Activated naive CD4-positive, alpha-beta T cell (primary cell): ENCODE measurements around the gene BRINP3.

ENCODE experiments used
- DNase-seq, 4 experiments: peaks; one replicate each; lab custom pipeline; 2025; lab: John Stamatoyannopoulos, UW

BRINP3 gene

GRCh38 chr1:190104961-190105360 is 372.7 kb downstream of the BRINP3 start:
- DNase-seq = no peak

GRCh38 chr1:190102757-190103326 is 374.8 kb downstream of the BRINP3 start:
- DNase-seq = no peak

DNA sequence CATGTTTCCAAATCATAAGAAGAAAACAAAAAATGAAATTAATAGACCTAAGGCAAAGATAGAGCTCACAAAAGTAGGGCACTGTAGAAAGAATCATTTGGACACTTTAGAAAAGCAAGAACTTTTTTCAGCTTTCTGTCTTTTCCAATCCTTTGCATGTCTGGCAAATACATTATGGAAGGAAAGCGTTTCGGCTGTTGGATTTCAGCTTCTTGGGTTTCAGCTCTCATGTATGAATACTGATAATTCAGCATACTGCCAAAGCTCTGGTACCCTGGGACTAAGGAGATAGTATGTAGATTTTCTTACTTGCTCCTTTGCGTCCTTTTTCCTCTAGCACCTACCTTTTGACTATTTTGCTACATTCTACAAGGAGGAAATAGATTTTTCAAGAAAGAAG is 375.9 kb downstream of the BRINP3 start:
- no peak for DNase-seq

DNA sequence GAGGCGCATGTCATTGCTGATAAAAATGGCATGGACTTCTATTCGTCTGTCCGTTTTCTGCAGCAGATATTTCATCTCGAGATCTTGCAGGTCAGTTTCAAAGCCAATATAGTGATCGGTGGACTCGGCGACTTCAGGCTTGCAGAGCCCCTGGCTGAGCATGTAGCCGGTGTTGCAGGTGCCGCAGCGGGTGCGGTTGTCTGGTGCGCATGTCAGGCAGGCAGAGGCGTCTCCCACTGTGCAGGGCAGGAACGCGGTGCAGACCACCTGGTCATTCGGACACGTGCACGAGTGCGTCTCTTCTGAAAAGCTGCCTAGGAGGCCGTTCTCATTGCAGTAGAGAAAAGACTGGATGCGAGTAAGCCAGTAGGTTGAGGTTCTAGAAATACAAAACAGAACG is 378.9 kb downstream of the BRINP3 start:
- DNase-seq = no peak

DNA sequence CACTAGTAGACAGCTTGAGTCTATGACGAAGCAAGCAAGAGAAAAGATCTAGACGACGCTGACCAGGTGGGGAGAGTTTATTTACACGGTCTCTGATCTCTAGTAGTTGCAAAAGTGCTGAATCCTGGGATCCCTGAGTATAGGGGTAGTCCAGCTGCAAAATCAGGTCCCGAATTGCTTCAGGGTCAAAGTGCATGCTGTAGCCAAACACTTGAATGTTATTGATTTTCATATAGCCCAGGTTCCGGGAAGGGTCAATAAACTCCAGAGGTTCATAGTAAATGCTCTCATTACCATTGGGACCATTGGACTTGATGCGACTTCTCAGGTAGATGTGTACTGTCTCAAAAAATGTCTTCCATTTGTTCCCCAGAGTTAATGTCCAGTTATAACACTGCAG is 379.6 kb downstream of the BRINP3 start:
- DNase-seq = no peak

DNA sequence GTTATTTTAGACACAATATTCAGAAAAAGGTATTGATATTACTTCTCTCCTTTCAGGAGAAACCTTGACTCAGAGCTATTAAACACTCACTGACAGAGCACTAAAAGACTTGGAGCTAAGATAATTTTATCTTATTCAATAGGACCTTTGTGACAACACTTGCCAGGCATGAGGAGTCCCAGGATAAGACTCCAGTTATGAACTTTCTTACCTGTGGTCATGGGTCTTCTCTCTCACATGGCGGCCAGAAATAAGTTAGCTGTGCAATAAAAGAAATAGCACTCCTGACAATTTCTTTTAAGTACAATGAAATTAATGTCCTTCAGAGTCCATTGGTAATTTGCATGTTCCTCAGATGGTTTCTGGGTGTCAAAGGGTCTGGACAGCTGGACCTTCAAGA is 382.1 kb downstream of the BRINP3 start:
- DNase-seq = no peak

- DNase-seq = no peak
Measured at GRCh38 chr1:190084552-190084951, 393.1 kb downstream of the BRINP3 start.

DNA sequence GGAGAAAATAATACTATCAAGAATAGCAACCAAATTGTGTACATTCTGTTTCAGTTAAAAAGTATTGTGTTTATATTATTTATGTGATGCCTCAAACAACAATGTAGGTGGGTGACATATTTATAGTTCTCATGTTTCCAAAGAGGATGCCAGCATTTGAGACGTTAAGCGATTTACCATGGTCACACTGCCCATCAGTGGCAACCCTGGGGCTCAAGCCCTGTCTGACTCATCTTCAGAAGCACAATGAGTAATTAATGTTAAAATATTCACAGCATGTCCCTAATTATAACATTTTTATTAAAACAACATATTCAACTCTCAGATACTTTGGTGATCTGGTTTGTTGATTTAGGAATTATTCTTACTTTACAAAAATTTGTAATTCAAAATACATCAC is 409.4 kb downstream of the BRINP3 start:
- DNase-seq = no peak

DNA sequence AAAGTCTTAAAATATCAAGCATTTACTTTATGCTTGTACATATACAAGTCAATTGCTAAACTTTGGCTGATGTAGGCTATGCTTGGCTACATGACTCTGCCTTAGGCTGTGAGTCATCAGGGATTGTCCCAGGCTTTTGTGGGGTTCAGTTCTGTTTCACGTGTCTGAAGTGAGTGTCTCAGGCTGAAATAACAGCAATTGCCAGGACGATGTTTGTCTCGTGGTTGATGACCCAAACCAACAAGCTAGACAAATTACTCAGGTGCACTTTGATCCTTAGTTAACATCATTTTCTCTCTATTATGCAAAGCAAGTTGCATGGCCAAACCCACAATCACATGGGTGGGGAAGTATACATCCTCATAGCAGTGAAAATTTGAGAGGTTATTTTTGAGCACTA is 410.1 kb downstream of the BRINP3 start:
- DNase-seq = no peak

GRCh38 chr1:190066011-190066410 is 411.7 kb downstream of the BRINP3 start:
- DNase-seq = no peak

DNA sequence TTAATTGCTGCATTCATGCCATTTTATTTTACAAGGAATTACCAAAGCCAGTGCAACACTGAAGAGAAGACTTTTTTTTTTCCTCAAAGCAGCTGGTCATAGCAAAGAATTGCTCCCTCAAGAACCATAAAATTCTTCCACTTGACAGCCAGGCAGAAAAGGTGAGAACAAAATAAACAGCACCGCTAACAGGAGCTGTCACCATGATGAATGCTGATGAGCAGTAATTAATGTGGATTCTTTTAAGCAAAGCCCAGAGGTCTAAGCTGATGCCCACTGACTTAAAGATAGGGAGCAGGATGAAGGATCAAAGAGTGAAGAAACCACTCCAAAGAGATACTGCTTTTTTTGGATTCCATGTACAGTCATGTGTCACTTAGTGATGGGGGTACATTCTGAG is 428.4 kb downstream of the BRINP3 start:
- DNase-seq = no peak
